Osteocyte (in vitro differentiated cells): ENCODE data around the gene OPCML. TPM values are rescaled to one million over a fixed set of nuclear protein-coding genes. Genes with fewer than 3 reads are reported as not detected.

Source experiments
- DNase-seq: peaks from one replicate; pipeline ENCODE4 v3.0.0; 2021; ENCODE audit warnings: mixed read lengths; ENCODE audit not compliant: unreplicated experiment; ENCODE audit errors: extremely low spot score
- H3K27ac Mint-ChIP-seq: one replicate; pipeline ENCODE4 v1.8.0; 2021; ENCODE audit warnings: mild to moderate bottlenecking, mixed read lengths; ENCODE audit not compliant: unreplicated experiment
- H3K27me3 Mint-ChIP-seq: one replicate; pipeline ENCODE4 v1.8.0; 2021; ENCODE audit warnings: mixed read lengths; ENCODE audit not compliant: unreplicated experiment
- H3K36me3 Mint-ChIP-seq: one replicate; pipeline ENCODE4 v1.8.0; 2021; ENCODE audit warnings: mixed read lengths; ENCODE audit not compliant: unreplicated experiment
- H3K4me1 Mint-ChIP-seq: one replicate; pipeline ENCODE4 v1.8.0; 2021; ENCODE audit warnings: mixed read lengths; ENCODE audit not compliant: unreplicated experiment
- H3K4me3 Mint-ChIP-seq: one replicate; pipeline ENCODE4 v1.8.0; 2021; ENCODE audit warnings: mild to moderate bottlenecking, moderate library complexity, mixed read lengths; ENCODE audit not compliant: unreplicated experiment
- H3K9me3 Mint-ChIP-seq: one replicate; pipeline ENCODE4 v1.8.0; 2021; ENCODE audit warnings: mixed read lengths; ENCODE audit not compliant: unreplicated experiment
- CTCF ChIP-seq: fragments of 200-600 bp; sonication (generic); IDR thresholded peaks from 2 replicates; pipeline ENCODE4 v1.5.0; 2021; ENCODE audit warnings: antibody characterized with exemption, mild to moderate bottlenecking, moderate library complexity
- total RNA-seq: library from RNA; stranded (reverse); gene quantifications from 2 replicates; pipeline ENCODE4 v1.2.1, GENCODE V29; 2021

The OPCML gene
- total RNA-seq, 1 donor from 2014 or later, result 0.11 TPM

GRCh38 chr11:133529807-133530500, 2.3 kb downstream of the OPCML start:
- Mint-ChIP-seq H3K36me3 (no peaks in the 10 kb centered on the region), H3K4me1 (no peaks in the 10 kb centered on the region), H3K9me3 (no peaks in the 10 kb centered on the region), H3K4me3 (no peak overlapping the region), H3K27ac (no peak overlapping the region), H3K27me3 (peaks cover 18% of the 10 kb centered on the region)
- DNase-seq, result no peak
- no peak for TF ChIP-seq CTCF

- no peak overlapping the region for H3K27ac Mint-ChIP-seq
- no peak for DNase-seq
- no peak overlapping the region for H3K4me3 Mint-ChIP-seq
- no peaks in the 10 kb centered on the region for H3K9me3 Mint-ChIP-seq
- TF ChIP-seq CTCF, result no peak
- H3K4me1 Mint-ChIP-seq, result no peaks in the 10 kb centered on the region
- H3K36me3 Mint-ChIP-seq, result no peaks in the 10 kb centered on the region
- peaks cover 6% of the 10 kb centered on the region for H3K27me3 Mint-ChIP-seq
Observed at GRCh38 chr11:133526790-133527189, 5.5 kb downstream of the OPCML start.

GRCh38 chr11:133525976-133526375, 6.3 kb downstream of the OPCML start:
- Mint-ChIP-seq H3K27ac (no peak overlapping the region), H3K36me3 (no peaks in the 10 kb centered on the region), H3K4me1 (no peaks in the 10 kb centered on the region), H3K9me3 (no peaks in the 10 kb centered on the region), H3K27me3 (no peaks in the 10 kb centered on the region), H3K4me3 (no peak overlapping the region)
- no peak for DNase-seq
- TF ChIP-seq CTCF, result no peak

GRCh38 chr11:133524488-133524887, 7.8 kb downstream of the OPCML start:
- H3K27ac Mint-ChIP-seq, result no peak overlapping the region
- no peaks in the 10 kb centered on the region for H3K4me1 Mint-ChIP-seq
- H3K4me3 Mint-ChIP-seq, result no peak overlapping the region
- H3K27me3 Mint-ChIP-seq, result no peaks in the 10 kb centered on the region
- no peak for TF ChIP-seq CTCF
- DNase-seq, result no peak
- H3K9me3 Mint-ChIP-seq, result no peaks in the 10 kb centered on the region
- no peaks in the 10 kb centered on the region for H3K36me3 Mint-ChIP-seq

GRCh38 chr11:133522344-133522743, 10.0 kb downstream of the OPCML start:
- Mint-ChIP-seq H3K36me3 (no peaks in the 10 kb centered on the region), H3K27me3 (no peaks in the 10 kb centered on the region), H3K9me3 (no peaks in the 10 kb centered on the region), H3K4me3 (no peak overlapping the region), H3K4me1 (no peaks in the 10 kb centered on the region), H3K27ac (no peak overlapping the region)
- no peak for DNase-seq
- TF ChIP-seq CTCF, result no peak
